HS-27A (cell line): ENCODE data around the gene CREM.
"Not testable (repeated sequence)": the region's sequence is repeated elsewhere in the genome, so short reads cannot be mapped to it uniquely, and the experiment has no call there.

Experiments used
- DNase-seq: peaks from one replicate; pipeline ENCODE4 v3.0.0-alpha.2; 2012; ENCODE audit warnings: low read depth, missing footprints

Gene CREM

DNA sequence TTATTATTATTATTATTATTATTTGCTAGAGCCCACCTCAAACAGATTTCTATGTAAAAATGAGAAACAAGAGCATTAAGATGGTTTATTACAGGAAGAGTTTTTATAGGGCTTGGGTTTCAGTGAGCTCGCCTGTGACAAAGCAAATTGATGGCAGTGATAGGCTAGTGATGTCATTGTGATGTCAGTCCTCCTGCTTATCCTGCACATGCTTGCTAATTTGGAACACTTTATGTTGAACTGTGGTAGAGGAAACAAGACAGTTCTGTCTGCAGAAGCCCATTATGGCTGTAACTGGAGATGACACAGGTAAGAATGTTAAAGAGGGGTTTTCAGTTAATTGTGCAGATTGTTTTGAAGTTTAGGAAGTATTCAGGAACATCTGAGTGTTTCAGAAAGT lies 68.3 kb downstream of the CREM start:
- DNase-seq = no peak

DNA sequence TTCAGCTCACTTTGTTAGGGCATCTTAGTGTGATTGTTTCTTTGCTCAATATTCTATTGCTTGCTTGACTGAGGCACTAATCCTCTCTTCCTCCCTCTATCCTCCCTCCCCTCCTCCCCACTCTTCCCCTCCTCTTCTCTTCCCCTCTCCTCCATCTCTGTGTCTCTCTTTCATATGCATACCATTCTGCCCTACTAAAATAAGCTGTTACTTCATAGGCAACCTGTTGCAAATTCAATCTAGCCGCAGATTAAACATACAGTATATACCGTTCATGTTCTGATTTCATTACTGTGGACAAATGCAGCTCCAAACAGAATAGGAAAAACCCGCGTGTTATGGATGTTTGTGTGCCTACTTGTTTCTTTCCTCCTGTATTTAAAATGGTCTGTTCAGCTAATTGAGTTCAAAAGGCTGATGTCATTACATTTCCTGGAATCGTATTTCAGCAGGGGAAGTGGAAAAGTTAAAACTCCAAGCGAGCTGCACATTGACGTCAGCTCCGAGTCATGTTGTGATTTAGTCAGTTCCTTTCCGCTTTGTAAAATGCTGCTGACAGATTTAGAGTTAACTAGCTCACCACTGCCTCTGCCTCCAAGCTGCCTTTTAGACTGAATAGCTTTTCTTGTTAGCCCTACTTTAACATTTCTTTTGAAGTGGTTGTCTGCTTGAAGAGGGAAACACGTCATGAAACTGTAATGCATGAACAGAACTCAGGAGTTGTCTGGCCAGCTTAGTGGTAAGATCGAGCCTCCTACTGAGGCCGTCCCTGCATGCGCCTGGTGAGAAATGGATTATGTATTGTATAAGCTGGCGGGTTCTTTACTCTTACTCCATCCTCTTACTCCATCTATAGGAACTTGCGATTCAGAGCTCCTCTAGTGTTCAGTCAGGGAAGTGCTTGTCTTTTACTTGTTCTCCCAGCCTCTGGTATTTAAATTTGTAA lies 69.0 kb downstream of the CREM start:
- DNase-seq = peak; percentile 64

DNA sequence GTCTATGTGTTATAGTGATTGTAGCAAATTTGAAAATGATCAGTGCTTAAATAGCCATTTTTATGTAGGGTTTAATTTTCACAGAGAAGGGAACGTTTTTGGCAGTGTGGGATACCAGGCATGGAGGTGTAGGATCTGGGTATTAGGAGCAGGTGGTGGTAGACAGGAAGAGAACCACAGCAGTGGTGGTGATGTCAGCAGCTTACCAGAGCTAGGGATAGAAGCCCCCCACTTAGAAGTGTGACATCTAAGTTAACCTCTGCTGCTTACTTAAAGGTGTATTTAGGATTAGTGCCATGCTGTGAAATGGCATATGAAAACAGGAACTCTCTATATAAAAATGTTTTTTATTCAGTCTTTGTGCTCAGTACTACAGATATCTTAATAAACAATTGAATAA lies 73.8 kb downstream of the CREM start:
- DNase-seq = no peak

DNA sequence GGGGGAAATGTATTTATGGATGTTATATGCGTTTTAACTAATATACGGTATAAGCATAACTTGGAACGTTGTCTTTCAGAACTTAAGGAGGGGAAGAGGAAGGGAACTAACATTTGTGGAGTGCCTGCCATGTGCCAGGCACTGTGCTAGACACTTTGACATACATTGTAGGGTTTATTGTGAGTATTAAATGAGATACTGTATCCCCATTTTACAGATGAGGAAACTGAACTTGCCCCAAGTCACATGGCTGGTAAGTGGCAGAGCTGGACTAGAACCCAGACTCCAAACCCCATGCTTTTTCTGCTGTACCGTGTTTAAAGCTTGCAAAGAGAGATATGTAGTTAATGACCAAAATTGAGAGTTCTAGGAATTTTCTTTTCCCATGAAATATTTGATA lies 74.6 kb downstream of the CREM start:
- DNase-seq = no peak

DNA sequence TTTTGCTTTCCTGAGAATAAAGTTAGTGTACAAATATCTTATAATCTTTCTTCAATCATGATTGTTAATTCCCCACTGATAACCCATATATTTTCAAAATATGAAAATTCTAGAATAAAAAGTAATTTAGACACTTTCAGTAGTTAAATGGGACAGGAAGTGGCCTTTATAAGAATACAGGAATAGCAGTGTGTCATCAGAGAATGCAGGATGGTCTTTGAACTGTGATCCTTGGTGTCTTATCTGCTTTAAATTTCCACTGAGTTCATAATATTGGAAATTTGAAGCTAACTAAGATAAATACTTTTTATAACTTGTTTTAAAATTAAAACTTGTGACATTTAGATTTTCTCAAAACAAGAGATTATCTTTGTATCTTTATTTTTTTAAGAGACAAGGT lies 75.4 kb downstream of the CREM start:
- no peak for DNase-seq

DNA sequence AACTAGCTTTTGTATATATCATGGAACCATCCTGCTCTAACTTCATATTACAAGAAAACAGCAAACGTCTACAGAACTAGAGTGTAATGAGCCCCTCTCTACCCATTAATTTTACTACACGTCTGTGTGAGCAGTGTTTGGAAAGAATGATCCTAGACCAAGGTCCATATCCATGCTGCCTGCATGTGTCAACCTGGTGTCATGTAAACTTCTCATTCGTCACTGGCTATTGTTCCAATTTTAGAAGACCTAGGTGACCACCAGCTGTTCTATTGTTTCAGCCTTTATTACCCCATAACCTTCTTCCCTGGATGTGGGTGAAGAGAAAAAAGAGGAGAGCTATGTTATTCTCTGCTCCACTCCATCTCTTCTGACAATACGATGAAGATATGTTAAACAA lies 77.1 kb downstream of the CREM start:
- DNase-seq = no peak

DNA sequence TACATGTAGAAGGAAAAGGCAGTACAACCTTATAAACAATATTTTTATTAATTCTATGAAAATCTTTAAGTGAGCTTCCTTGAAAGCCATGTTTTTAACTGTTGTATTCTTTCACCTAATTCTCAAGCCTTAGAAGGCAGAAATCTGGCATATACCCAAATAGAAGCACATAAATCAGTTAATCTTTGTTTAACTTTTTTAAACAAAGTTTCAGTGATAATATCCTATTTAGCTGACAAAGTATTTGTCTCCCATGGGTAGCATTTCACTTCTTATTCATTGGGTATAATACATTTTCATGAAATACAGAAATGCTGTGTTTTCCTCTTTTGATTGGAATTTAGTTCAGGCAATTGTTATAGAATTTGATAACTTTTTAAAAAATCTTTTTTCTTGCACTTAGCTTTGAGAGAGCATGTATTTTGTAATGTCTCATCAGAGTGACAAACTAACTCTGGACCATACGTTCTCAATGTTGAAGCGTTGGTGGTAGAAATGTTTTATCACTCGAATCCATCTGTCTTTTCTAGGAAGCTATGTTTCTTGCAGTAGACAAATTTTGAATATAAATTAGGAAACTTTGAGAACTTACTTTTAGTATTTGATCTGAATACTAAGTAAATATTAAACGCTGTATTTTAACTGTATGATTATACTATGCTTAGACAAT lies 78.1 kb downstream of the CREM start:
- no peak for DNase-seq

DNA sequence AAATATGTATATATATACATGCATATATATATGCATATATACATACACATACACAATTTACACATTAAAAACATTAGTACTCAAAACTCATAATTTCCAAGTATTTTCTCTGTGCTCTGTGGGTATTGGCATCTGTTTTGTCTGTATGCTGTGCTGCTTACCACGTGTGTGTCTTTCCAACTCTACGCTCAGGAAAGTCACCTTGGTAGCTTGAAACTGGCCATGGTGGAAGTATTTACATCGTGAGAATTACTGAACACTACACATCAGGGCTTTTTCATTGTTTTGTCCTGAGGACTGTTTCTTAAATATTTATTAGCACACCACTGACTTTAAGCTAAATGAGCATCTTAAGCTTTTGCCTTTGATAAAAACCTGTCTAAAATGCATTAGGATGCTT lies 79.6 kb downstream of the CREM start:
- no peak for DNase-seq

DNA sequence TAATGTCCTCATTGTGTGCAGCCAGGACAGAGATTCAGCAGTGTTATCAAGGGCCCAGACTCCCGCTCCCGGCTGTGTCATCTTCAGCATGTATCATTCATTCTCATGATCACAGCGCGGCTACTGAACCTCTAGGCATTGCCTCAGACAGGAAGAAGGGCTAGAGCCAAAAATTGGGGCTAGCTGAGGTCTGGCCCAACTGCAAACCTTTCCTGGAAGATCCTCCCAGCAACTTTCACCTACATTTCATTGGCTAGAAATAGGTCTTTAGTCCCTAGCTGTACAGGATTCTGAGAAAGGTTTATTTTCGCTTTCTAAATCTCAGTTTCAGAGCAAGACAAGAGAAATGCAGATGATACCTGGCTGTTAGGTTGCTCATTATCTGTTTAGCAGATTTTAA lies 81.9 kb downstream of the CREM start:
- DNase-seq = no peak

DNA sequence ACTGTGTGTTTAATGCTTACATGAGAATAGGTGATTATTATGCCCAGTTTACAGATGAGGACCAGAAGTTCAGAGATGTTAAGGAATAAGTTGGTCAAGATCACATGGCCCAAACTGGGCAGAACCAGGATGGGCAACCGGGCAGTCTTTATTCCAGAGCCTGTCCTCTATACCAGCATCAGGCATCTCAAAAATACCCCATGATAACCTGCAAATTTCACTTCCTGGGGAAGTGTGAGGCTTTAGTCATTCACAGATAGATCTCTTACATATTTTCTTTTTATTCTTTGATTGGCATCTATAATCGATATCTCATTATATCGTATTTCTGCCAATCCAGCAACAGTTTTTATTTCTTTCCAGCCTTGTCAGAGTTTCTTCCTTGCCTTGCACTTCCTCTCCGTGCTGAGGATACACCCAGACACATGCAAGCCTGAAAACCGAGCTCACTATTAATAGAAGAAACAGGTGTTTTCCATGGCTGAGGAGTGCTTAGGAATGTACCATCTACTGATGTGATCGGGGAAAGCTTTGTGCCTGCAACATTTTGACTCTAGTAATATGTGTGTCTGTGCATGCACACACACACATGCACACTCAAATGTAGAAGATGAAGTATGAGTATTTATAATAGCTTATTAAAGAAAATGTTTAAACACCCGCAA lies 82.4 kb downstream of the CREM start:
- DNase-seq = no peak

DNA sequence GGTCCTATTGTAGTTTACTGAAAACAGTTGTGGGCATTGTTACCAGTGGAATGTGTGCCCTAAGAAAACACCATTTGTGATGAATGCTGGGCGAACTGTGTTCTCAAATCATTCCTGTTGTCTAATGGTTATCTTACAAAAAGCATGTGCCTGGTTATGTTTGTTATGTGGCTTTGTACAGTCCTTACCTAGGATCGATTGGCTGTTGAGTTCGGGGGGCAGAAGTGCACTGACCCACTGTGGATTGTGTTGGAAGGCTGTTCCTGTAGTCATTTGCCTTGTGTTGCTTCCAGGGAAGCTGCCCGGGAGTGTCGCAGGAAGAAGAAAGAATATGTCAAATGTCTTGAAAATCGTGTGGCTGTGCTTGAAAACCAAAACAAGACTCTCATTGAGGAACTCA lies 84.3 kb downstream of the CREM start:
- no peak for DNase-seq

DNA sequence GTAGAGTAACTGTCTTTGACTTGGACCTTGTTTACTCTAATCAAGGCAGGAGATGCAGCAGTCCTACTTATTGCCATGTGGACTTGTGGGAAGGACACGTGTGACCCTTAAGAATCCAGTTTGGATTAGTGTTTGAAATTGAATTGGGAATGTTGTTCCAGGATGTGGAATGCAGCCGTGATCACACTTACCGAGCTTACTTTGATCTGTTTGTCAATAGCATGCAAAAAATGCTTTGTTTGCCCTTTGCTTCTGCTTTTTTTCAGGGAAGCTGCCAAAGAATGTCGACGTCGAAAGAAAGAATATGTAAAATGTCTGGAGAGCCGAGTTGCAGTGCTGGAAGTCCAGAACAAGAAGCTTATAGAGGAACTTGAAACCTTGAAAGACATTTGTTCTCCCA lies 84.7 kb downstream of the CREM start:
- no peak for DNase-seq

DNA sequence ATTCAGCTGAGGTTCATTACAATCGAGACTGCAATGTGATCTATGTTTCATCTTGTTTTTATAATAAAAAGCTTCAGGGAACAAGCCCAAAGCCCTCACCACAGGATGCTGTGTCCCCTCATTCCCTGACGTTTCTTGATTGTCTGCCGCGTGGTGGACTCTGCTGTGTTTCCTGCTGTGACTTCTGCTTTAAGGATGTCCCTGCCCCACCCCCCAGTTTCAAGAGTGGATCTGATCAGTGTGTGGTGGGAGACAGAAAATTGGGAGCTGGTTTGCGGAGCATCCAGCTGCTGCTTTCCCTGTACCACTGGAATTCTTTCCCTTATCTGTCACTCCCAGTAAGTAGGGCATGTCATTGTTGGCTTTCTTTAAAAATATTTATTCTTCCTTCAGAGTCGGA lies 86.2 kb downstream of the CREM start:
- DNase-seq = no peak

DNA sequence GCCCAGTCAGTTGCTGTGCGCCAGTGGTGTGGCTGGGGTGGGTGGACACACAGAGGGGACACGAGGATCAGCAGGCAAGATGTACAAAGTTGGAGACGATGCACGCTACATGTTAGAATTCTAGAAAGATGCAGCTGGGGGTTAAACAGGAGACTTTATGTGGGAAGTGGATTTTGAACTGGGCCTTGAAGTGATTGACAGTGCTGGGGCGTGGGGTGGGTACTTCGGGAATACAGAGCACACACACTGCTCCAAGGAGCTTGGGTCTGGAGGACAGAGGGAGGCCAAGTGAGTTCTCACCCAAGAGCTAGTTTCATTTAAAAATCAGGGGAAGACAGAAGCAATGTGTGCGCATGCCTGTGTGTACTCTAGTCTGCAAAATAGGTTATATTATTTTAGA lies 87.1 kb downstream of the CREM start:
- DNase-seq = no peak

DNA sequence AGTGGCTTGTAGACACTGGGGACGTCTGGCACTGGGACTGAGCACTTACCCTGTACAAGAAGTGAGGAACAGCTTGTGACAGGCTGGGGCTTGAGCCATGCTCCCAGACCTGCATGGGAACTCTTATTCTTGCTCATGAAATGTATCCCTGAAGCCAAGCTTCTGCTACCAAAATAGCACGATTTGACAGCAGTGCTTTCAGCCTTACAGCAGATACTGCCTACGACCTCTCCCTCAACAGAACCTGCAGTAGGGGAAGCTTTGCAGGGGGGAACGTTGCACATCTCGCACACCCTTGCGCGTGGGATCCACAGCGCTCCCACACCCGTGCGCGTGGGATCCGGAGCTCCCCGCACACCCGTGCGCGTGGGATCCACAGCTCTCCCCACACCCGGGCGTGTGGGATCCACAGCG lies 88.0 kb downstream of the CREM start:
- DNase-seq = no peak

DNA sequence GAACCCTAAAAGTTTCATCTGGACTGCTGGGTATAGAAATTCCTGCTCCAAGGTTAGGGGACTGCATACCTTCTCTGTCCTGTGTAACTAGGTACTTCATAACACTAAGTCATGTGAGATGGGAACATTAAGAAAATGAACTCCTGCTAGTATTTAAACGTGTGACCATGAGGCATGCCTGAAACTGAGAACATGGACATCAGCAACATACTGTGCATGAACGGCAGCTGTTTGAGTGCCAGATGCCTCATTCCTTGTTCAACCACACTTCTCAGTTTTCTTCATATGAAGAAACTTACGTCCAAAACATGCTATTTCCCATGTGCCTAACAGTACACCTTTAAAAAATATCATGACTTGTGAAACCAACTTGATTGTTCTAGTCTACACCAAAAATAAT lies 88.5 kb downstream of the CREM start:
- no peak for DNase-seq

DNA sequence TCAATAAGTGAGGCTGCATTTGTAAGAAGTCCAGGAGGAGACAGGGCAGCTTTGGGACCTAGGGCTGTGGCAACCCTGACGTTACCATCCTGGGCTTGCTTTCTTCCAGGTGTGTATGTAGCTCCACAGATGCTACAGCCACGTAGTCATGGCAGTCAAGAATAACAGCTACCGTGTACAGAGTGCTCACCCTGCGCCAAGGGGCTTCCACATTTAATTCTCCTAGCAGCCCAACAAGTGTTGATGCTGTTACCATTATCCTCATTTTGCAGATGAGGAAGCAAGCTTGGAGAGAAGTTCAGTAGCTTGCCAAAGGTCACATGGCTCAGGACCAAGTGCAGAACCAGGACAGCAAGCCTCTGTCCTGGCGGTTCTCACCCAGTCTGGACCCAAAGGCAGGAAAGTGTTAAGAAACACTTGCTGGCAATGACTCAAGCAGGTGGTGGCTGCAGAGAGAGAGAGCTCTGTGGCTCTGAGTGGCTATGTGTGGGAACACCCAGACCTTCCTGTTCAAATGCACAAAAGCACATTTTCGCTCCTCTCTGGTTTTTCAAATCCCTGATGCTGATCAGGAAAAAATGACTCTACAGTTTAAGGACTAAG lies 89.8 kb downstream of the CREM start:
- DNase-seq = no peak

DNA sequence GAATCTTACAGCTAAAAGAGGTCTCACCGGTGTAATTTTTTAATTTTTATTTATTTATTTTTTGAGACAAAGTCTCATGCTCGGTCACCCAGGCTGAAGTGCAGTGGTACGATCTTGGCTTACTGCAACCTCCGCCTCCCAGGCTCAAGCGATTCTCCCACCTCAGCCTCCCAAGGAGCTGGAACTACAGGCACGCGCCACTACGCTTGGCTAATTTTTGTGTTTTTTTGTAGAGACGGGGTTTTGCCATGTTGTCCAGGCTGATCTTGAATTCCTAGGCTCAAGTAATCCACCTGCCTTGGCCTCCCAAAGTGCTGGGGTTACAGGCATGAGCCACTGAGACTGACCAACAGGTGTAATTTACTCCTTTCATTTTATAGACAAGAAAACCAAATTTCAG lies 90.3 kb downstream of the CREM start:
- not testable (repeated sequence) for DNase-seq

DNA sequence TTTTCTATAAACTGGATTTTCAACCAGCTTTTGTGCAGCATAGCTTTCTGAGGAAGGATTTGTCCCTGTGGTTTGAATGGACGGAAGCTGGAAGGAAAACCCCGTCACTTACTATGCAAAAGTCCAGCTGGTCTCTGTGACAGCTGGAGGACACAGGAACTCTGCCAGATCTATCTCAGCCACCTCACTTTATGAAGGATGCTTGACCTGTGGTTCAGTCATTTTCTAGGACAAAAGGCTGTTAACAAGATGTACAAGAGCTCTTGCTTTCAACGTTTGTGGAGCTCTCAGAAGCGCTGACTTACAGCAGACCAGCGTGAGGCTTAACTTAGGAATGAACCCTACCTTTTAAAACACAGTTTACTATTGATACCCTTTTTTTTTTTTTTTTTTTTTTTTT lies 90.8 kb downstream of the CREM start:
- no peak for DNase-seq

DNA sequence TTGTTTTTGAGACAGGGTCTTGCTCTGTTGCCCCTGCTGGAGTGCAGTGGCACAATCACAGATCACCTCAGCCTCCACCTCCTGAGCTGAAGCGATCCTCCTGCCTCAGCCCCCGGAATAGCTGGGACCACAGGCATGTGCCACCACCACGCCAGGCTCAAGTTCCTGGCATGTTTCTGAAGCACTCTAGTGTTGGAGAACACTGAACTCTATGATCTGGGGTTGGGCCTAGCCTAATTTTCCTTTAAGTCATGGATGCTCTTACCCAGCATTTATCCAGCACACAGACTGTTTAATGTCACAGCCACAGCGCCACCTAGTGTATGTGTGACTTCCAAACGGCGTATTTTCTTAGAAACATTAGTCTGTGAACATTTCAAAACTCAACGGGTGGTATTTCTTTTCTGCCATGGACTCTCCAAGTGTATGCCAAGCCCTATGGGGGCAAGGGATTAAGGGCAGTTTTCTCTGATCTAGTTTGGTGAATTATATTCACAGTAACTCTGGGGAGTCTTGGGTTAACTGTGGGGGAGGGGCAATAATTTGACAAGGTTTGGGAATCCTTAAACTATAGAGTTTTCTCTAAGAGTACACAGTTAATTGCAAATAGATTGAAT lies 91.8 kb downstream of the CREM start:
- DNase-seq = peak; percentile 39

DNA sequence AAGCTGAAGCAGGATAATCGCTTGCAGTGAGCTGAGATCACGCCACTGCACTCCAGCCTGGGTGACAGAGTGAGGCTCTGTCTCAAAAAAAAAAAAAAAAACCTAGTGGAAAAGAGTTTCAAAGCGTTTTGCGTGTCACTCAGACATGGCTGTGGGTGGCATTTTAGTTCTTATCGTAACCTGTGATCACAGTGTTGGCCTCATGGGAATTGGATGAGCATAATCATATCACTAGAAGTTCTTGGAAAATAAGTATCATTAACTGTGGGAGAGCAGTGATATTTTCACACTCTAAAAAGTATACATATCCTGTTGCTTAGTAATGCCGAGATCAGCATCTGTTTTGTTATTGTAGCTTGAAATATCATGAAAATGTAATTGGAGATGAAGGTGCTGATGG lies 92.6 kb downstream of the CREM start:
- no peak for DNase-seq
